Gastroesophageal sphincter (tissue), 3 donors: Measurements from ENCODE around the gene ACSL4.

Experiments
- EP300 ChIP-seq: sonication (generic); formaldehyde crosslinking; IDR thresholded peaks from one replicate; pipeline ENCODE4 v1.6.1; 2017; ENCODE audit warnings: antibody characterized with exemption, mild to moderate bottlenecking
- POLR2A ChIP-seq, 2 donors: fragments of 450-650 bp; IDR thresholded peaks; one replicate each; pipeline ENCODE4 v1.6.1; 2017; ENCODE audit warnings: antibody characterized with exemption in 2 of 2, mild to moderate bottlenecking in 2 of 2, moderate library complexity in 1 of 2
- POLR2AphosphoS5 ChIP-seq: sonication (generic); formaldehyde crosslinking; IDR thresholded peaks from one replicate; pipeline ENCODE4 v1.6.1; 2017; ENCODE audit warnings: antibody characterized with exemption
- TF ChIP-seq, protein P1 (sequence below), 4 experiments: fragments of 200-600 bp in 2 of 4; fragments of 450-650 bp in 2 of 4; sonication (generic) in 1 of 4; IDR thresholded peaks; one replicate each; pipeline ENCODE4 v1.5.1; 2017 to 2019; ENCODE audit warnings: antibody characterized with exemption in 4 of 4, mild to moderate bottlenecking in 2 of 4, moderate library complexity in 2 of 4

DNA sequence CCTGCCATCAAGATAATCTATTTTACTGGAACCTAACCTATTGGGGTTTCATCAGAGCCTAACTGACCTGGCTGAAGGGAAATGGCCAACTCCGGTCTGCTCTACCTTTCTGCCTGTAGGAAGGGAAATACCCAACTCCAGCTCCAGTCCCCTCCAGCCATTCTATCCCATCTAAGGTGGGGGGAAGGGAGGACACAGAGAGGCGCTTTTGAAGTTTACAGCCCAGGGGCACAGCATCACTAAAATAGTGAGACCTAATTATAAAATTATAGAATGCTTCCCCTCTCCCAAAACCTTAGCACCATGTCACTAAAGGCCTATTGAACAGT is 27.8 kb upstream of the ACSL4 start:
- TF ChIP-seq, protein P1, sequence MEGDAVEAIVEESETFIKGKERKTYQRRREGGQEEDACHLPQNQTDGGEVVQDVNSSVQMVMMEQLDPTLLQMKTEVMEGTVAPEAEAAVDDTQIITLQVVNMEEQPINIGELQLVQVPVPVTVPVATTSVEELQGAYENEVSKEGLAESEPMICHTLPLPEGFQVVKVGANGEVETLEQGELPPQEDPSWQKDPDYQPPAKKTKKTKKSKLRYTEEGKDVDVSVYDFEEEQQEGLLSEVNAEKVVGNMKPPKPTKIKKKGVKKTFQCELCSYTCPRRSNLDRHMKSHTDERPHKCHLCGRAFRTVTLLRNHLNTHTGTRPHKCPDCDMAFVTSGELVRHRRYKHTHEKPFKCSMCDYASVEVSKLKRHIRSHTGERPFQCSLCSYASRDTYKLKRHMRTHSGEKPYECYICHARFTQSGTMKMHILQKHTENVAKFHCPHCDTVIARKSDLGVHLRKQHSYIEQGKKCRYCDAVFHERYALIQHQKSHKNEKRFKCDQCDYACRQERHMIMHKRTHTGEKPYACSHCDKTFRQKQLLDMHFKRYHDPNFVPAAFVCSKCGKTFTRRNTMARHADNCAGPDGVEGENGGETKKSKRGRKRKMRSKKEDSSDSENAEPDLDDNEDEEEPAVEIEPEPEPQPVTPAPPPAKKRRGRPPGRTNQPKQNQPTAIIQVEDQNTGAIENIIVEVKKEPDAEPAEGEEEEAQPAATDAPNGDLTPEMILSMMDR (IDR thresholded peaks at IDR 0.05), result no peak
- TF ChIP-seq POLR2AphosphoS5, result no peak
- no peak for TF ChIP-seq POLR2A (IDR thresholded peaks at IDR 0.05)
- TF ChIP-seq EP300, result no peak
